HG02798 (cell line): ENCODE results near the gene PCDHA1.
"Not testable (repeated sequence)": the region's sequence is repeated elsewhere in the genome, so short reads cannot be mapped to it uniquely, and the experiment has no call there.

Experiments
- ATAC-seq: cut with Tn5 transposase; IDR thresholded peaks from one replicate; pipeline ENCODE4 v1.9.1; 2021; ENCODE audit warnings: mild to moderate bottlenecking; ENCODE audit not compliant: unreplicated experiment, poor library complexity

Gene PCDHA1

GRCh38 chr5:140848139-140849102, 62.5 kb downstream of the PCDHA1 start, which contains the start of gene PCDHA9:
Gene PCDHA9 (plus strand): TSS chr5:140848382. CDS start chr5:140848496, 114 bp downstream.
- ATAC-seq, result not testable (repeated sequence)

DNA sequence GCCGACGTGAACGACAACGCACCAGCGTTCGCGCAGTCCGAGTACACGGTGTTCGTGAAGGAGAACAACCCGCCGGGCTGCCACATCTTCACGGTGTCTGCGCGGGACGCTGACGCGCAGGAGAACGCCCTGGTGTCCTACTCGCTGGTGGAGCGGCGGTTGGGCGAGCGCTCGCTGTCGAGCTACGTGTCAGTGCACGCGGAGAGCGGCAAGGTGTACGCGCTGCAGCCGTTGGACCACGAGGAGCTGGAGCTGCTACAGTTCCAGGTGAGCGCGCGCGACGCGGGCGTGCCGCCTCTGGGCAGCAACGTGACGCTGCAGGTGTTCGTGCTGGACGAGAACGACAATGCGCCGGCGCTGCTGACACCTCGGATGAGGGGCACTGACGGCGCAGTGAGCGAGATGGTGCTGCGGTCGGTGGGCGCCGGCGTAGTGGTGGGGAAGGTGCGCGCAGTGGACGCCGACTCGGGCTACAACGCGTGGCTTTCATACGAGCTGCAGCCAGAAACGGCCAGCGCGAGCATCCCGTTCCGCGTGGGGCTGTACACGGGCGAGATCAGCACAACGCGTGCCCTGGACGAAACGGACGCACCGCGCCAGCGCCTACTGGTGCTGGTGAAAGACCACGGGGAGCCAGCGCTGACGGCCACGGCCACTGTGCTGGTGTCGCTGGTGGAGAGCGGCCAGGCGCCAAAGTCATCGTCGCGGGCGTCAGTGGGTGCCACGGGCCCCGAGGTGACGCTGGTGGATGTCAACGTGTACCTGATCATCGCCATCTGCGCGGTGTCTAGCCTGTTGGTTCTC, 64.1 kb downstream of the PCDHA1 start:
- not testable (repeated sequence) for ATAC-seq

DNA sequence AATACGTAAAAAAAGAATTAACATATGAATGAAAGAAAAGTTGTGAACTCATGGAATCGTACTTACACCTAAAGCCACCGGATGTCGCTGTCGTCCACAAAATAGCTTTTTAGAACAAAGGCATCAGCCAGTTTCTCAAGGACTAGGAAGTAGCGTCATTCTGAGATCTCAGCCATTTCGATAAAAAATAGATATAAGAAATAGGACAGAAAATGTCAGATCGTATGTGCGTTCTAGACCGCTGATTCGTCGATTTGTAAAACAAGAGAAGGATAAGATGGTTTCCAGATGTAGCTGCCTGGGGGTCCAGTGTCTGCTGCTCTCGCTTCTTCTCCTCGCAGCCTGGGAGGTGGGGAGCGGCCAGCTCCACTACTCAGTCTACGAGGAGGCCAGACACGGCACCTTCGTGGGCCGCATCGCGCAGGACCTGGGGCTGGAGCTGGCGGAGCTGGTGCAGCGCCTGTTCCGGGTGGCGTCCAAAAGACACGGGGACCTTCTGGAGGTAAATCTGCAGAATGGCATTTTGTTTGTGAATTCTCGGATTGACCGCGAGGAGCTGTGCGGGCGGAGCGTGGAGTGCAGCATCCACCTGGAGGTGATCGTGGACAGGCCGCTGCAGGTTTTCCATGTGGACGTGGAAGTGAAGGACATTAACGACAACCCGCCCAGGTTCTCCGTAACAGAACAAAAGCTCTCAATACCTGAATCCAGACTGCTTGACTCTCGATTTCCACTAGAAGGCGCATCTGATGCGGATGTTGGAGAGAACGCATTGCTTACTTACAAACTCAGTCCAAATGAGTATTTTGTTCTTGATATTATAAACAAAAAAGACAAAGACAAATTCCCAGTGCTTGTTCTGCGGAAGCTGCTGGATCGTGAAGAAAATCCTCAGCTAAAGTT, 70.1 kb downstream of the PCDHA1 start, which contains the start of gene PCDHA10:
TSS of gene PCDHA10 (plus strand) at position 126 of the 903 bp plus-strand sequence. CDS start at position 278, 152 bp downstream.
- ATAC-seq, result no peak

- ATAC-seq, result no peak
Measured at GRCh38 chr5:140857177-140857986, 71.4 kb downstream of the PCDHA1 start.

DNA sequence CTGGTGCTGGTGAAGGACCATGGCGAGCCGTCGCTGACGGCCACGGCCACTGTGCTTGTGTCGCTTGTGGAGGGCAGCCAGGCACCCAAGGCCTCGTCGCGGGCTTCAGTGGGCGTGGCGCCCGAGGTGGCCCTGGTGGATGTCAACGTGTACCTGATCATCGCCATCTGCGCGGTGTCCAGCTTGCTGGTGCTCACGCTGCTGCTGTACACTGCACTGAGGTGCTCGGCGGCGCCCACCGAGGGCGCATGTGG, 72.0 kb downstream of the PCDHA1 start:
- no peak for ATAC-seq

- ATAC-seq, result no peak
Measured at GRCh38 chr5:140862441-140863295, 76.7 kb downstream of the PCDHA1 start.

GRCh38 chr5:140868721-140869554, 83.0 kb downstream of the PCDHA1 start, which contains the start of gene PCDHA11:
Gene PCDHA11 (plus strand): TSS chr5:140868957. CDS start chr5:140869104, 147 bp downstream.
- no peak for ATAC-seq

- no peak for ATAC-seq
Measured at GRCh38 chr5:140869555-140869886, 83.6 kb downstream of the PCDHA1 start.

GRCh38 chr5:140870221-140871201, 84.6 kb downstream of the PCDHA1 start:
- ATAC-seq, result no peak

GRCh38 chr5:140875085-140876065, 89.4 kb downstream of the PCDHA1 start, which contains the start of gene PCDHA12:
Gene PCDHA12 (plus strand): TSS chr5:140875308. CDS start chr5:140875473, 165 bp downstream.
- ATAC-seq, result no peak

GRCh38 chr5:140876541-140877261, 90.8 kb downstream of the PCDHA1 start:
- not testable (repeated sequence) for ATAC-seq

DNA sequence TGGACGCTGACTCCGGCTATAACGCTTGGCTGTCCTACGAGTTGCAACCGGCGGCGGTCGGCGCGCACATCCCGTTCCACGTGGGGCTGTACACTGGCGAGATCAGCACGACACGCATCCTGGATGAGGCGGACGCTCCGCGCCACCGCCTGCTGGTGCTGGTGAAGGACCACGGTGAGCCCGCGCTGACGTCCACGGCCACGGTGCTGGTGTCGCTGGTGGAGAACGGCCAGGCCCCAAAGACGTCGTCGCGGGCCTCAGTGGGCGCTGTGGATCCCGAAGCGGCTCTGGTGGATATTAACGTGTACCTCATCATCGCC, 91.3 kb downstream of the PCDHA1 start:
- ATAC-seq, result no peak

DNA sequence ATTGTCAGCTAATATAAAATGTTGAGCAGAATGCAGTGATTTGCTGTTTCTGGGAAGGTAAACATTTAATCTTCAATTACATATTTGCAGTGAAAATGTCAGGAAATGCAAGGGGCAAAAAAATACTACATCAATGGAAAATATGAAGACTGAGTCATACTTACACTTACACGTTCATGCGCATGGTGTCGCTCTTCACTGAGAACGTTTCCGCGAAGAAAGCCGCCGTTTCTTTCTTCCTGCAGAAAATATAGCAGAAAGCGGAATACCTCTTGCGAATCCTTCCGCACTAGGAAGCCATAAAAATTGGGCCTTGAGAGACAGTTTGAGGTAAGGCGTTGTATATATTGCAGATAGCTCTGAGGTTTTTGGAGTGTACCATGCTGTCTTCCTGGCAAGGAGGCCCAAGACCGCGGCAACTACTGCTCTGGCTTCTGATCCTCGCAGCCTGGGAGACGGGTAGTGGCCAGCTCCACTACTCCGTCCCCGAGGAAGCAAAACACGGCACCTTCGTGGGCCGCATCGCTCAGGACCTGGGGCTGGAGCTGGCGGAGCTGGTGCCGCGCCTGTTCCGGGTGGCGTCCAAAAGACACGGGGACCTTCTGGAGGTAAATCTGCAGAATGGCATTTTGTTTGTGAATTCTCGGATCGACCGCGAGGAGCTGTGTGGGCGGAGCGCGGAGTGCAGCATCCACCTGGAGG, 96.1 kb downstream of the PCDHA1 start, which contains the start of gene PCDHA13:
TSS of gene PCDHA13 (plus strand) at position 236 of the 702 bp plus-strand sequence. CDS start at position 381, 145 bp downstream.
- ATAC-seq, result no peak

DNA sequence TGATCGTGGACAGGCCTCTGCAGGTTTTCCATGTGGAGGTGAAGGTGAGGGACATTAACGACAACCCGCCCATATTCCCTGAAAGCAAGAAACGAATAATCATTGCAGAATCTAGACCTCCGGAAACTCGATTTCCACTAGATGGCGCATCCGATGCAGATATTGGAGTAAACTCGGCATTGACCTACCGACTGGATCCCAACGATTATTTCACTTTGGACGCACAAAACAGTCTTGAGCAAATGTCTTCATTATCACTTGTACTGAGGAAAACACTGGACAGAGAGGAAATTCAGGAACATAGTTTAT, 96.6 kb downstream of the PCDHA1 start:
- ATAC-seq, result no peak
